ENCODE results near the gene OR51A4.
"Not testable (repeated sequence)": the region's sequence is repeated elsewhere in the genome, so short reads cannot be mapped to it uniquely, and the experiment has no call there.

The OR51A4 gene

GRCh38 chr11:4947505-4947904 lies at the start of gene OR51A4:
OR51A4 (minus strand) TSS chr11:4947605; CDS start chr11:4947100, 505 bp downstream.
- DNase-seq (ENCODE audit: low read depth), result no peak

- no peak for DNase-seq (ENCODE audit: low read depth)
Measured at GRCh38 chr11:4994551-4994950, 47.1 kb upstream of the OR51A4 start, which contains the start of gene OR51L1. OR51L1 (plus strand) TSS chr11:4994851; CDS start chr11:4998983, 4,132 bp downstream.

GRCh38 chr11:4991060-4991459 lies 43.7 kb upstream of the OR51A4 start:
- DNase-seq (ENCODE audit: low read depth), result no peak

- DNase-seq (ENCODE audit: low read depth), result no peak
Measured at GRCh38 chr11:4983841-4984240, 36.4 kb upstream of the OR51A4 start.

GRCh38 chr11:4982678-4983077 lies 35.3 kb upstream of the OR51A4 start:
- DNase-seq (ENCODE audit: low read depth), result no peak

GRCh38 chr11:4979036-4979435 lies 31.6 kb upstream of the OR51A4 start:
- DNase-seq (ENCODE audit: low read depth), result no peak

- DNase-seq (ENCODE audit: low read depth), result no peak
Measured at GRCh38 chr11:4975436-4975835, 28.0 kb upstream of the OR51A4 start.

GRCh38 chr11:4962816-4963215 lies 15.4 kb upstream of the OR51A4 start:
- DNase-seq (ENCODE audit: low read depth), result no peak

- no peak for DNase-seq (ENCODE audit: low read depth)
Measured at GRCh38 chr11:4960877-4961276, 13.5 kb upstream of the OR51A4 start.

GRCh38 chr11:4957396-4957795 lies 10.0 kb upstream of the OR51A4 start:
- no peak for DNase-seq (ENCODE audit: low read depth)

- not testable (repeated sequence) for DNase-seq (ENCODE audit: low read depth)
Measured at GRCh38 chr11:4955613-4956012, 8.2 kb upstream of the OR51A4 start, which contains the start of gene OR51A2. OR51A2 (minus strand) TSS chr11:4955713; CDS start chr11:4955713, 0 bp downstream.

GRCh38 chr11:4936745-4937144 lies 10.7 kb downstream of the OR51A4 start:
- no peak for DNase-seq (ENCODE audit: low read depth)

GRCh38 chr11:4932751-4933150 lies 14.7 kb downstream of the OR51A4 start:
- DNase-seq (ENCODE audit: low read depth), result no peak

- no peak for DNase-seq (ENCODE audit: low read depth)
Measured at GRCh38 chr11:4926608-4927007, 20.8 kb downstream of the OR51A4 start.

GRCh38 chr11:4924239-4924638 lies 23.2 kb downstream of the OR51A4 start, which contains the start of gene OR51G1:
OR51G1 (minus strand) TSS chr11:4924339; CDS start chr11:4924339, 0 bp downstream.
- DNase-seq (ENCODE audit: low read depth), result no peak

- DNase-seq (ENCODE audit: low read depth), result no peak
Measured at GRCh38 chr11:4922304-4922703, 25.1 kb downstream of the OR51A4 start.

- no peak for DNase-seq (ENCODE audit: low read depth)
Measured at GRCh38 chr11:4921796-4922195, 25.6 kb downstream of the OR51A4 start.

GRCh38 chr11:4919250-4919649 lies 28.2 kb downstream of the OR51A4 start, which contains the start of gene OR51G2:
OR51G2 (minus strand) TSS chr11:4919350; CDS start chr11:4915663, 3,687 bp downstream.
- no peak for DNase-seq (ENCODE audit: low read depth)

- no peak for DNase-seq (ENCODE audit: low read depth)
Measured at GRCh38 chr11:4916581-4916980, 30.8 kb downstream of the OR51A4 start.

GRCh38 chr11:4903484-4903883 lies 43.9 kb downstream of the OR51A4 start, which contains the start of gene OR51A7:
OR51A7 (plus strand) TSS chr11:4903783; CDS start chr11:4907370, 3,587 bp downstream.
- no peak for DNase-seq (ENCODE audit: low read depth)
